Suprapubic skin (tissue), 3 donors: ENCODE results near the gene SKOR2.

Source experiments
- CTCF ChIP-seq, 2 donors: fragments of 200-600 bp in 1 of 2; fragments of 450-650 bp in 1 of 2; sonication (generic) in 1 of 2; IDR thresholded peaks; one replicate each; pipeline ENCODE4 v1.5.1; 2016 to 2019; ENCODE audit warnings: antibody characterized with exemption in 2 of 2, mild to moderate bottlenecking in 1 of 2, moderate library complexity in 1 of 2
- POLR2AphosphoS5 ChIP-seq, 3 donors: sonication (generic); formaldehyde crosslinking; IDR thresholded peaks; one replicate each; pipeline ENCODE4 v1.6.1; 2017; ENCODE audit warnings: antibody characterized with exemption in 3 of 3

- TF ChIP-seq POLR2AphosphoS5 (IDR thresholded peaks at IDR 0.05), result no peak
- no peak for TF ChIP-seq CTCF (IDR thresholded peaks at IDR 0.05)
These were observed 47.6 kb downstream of the SKOR2 start for GRCh38 chr18:47203626-47204464.
